ENCODE measurements around the gene KCNA5. TPM values are rescaled to one million over a fixed set of nuclear protein-coding genes. Genes with fewer than 3 reads are reported as not detected.
A peak's percentile ranks its signal among the peaks of the same experiment; 100 is the strongest.

The KCNA5 gene
- total RNA-seq, 4 donors from 2014 or later: 0.60 to 3.7 (median 2.0) TPM

GRCh38 chr12:5022025-5022424 is 21.7 kb upstream of the KCNA5 start:
- TF ChIP-seq POLR2A (IDR thresholded peaks at IDR 0.05) (no peak), EP300 (IDR thresholded peaks at IDR 0.05; ENCODE audit: low read depth) (no peak), POLR2AphosphoS5 (IDR thresholded peaks at IDR 0.05) (no peak)
- no peaks in the 10 kb centered on the region for H3K9me3 ChIP-seq
- intact Hi-C loops (cut with DNase I; ENCODE audit: low total_unique reads) (no loop called here), in situ Hi-C loops (cut with MboI; ENCODE audit: low pct_ligation_motif_present in 1 of 4, low pct_unique_long_range_greater_than_20kb in 1 of 4, low sequenced_read_pairs in 3 of 4) (loop anchor here in 3 of 4 donors (5.0 to 10.0 kb wide), 2 partner anchors 63 to 65 kb away; no protein-coding TSS in a partner anchor)
- no peaks in the 10 kb centered on the region for H3K36me3 ChIP-seq
- peaks cover 6% of the 10 kb centered on the region for H3K27me3 ChIP-seq
- H3K27ac ChIP-seq: no peak overlapping the region
- 82 to 85% methylated on average over 4 of the region's 4 CpGs for WGBS, 2 donors (ENCODE audit: low coverage in 1 of 2)
- no peak for DNase-seq
- no peak overlapping the region for H3K4me3 ChIP-seq
- no peaks in the 10 kb centered on the region for H3K4me1 ChIP-seq

- no peaks in the 10 kb centered on the region for H3K4me1 ChIP-seq
- peaks cover 6% of the 10 kb centered on the region for H3K27me3 ChIP-seq
- no peak for TF ChIP-seq POLR2A (IDR thresholded peaks at IDR 0.05)
- peak; percentile 78 to 89 (median 86) for TF ChIP-seq CTCF (IDR thresholded peaks at IDR 0.05)
- DNase-seq: peak; percentile 36
- H3K9me3 ChIP-seq: no peaks in the 10 kb centered on the region
- no peak overlapping the region for H3K27ac ChIP-seq
- H3K36me3 ChIP-seq: no peaks in the 10 kb centered on the region
- in situ Hi-C loops (cut with MboI; ENCODE audit: low pct_ligation_motif_present in 1 of 4, low pct_unique_long_range_greater_than_20kb in 1 of 4, low sequenced_read_pairs in 3 of 4) (loop anchor here in 3 of 4 donors (5.0 to 10.0 kb wide), 2 partner anchors 62 to 65 kb away; no protein-coding TSS in a partner anchor), intact Hi-C loops (cut with DNase I; ENCODE audit: low total_unique reads) (no loop called here)
- 18 to 40% methylated on average over 3 to 12 of the region's 12 CpGs for WGBS, 2 donors (ENCODE audit: low coverage in 1 of 2)
- no peak overlapping the region for H3K4me3 ChIP-seq
Measured at GRCh38 chr12:5022465-5023061, 21.1 kb upstream of the KCNA5 start.

- DNase-seq: no peak
- no peak overlapping the region for H3K27ac ChIP-seq
- no peaks in the 10 kb centered on the region for H3K4me1 ChIP-seq
- H3K27me3 ChIP-seq: peaks cover 6% of the 10 kb centered on the region
- in situ Hi-C loops (cut with MboI; ENCODE audit: low pct_ligation_motif_present in 1 of 4, low pct_unique_long_range_greater_than_20kb in 1 of 4, low sequenced_read_pairs in 3 of 4): loop anchor here in 3 of 4 donors (5.0 to 10.0 kb wide), 2 partner anchors 61 to 63 kb away; no protein-coding TSS in a partner anchor
- H3K9me3 ChIP-seq: no peaks in the 10 kb centered on the region
- H3K36me3 ChIP-seq: no peaks in the 10 kb centered on the region
- WGBS, 2 donors (ENCODE audit: low coverage in 1 of 2): 67 to 96% methylated on average over 2 to 6 of the region's 6 CpGs
- intact Hi-C loops (cut with DNase I; ENCODE audit: low total_unique reads): no loop called here
- TF ChIP-seq EP300 (IDR thresholded peaks at IDR 0.05; ENCODE audit: low read depth) (no peak), CTCF (IDR thresholded peaks at IDR 0.05) (no peak), POLR2AphosphoS5 (IDR thresholded peaks at IDR 0.05) (no peak), POLR2A (IDR thresholded peaks at IDR 0.05) (no peak)
- H3K4me3 ChIP-seq: no peak overlapping the region
Measured at GRCh38 chr12:5023842-5024241, 19.8 kb upstream of the KCNA5 start.

- WGBS, 2 donors (ENCODE audit: low coverage in 1 of 2): 77 to 80% methylated on average over 2 to 4 of the region's 4 CpGs
- intact Hi-C loops (cut with DNase I; ENCODE audit: low total_unique reads): no loop called here
Measured at GRCh38 chr12:5026342-5026938, 17.2 kb upstream of the KCNA5 start.

More at GRCh38 chr12:5026342-5026938, 17.2 kb upstream of the KCNA5 start:
- no peak for TF ChIP-seq POLR2A (IDR thresholded peaks at IDR 0.05)
- TF ChIP-seq CTCF (IDR thresholded peaks at IDR 0.05): no peak
- H3K9me3 ChIP-seq: no peaks in the 10 kb centered on the region
- no peak overlapping the region for H3K4me3 ChIP-seq
- no peaks in the 10 kb centered on the region for H3K4me1 ChIP-seq
- H3K27ac ChIP-seq: no peak overlapping the region
- H3K36me3 ChIP-seq: no peaks in the 10 kb centered on the region
- in situ Hi-C loops (cut with MboI; ENCODE audit: low pct_ligation_motif_present in 1 of 4, low pct_unique_long_range_greater_than_20kb in 1 of 4, low sequenced_read_pairs in 3 of 4): loop anchor here in 1 of 4 donors (10.0 kb wide), 1 partner anchor 58 kb away; no protein-coding TSS in a partner anchor
- no peak for DNase-seq
- peaks cover 6% of the 10 kb centered on the region for H3K27me3 ChIP-seq
